MCF 10A (cell line): Measurements from ENCODE around the gene POC1B. TPM values are rescaled to one million over a fixed set of nuclear protein-coding genes. Genes with fewer than 3 reads are reported as not detected.
A peak's percentile ranks its signal among the peaks of the same experiment; 100 is the strongest.

ENCODE experiments used
- BruUV-seq: library from RNA; stranded (reverse); fragments of 400-500 nt; replicated peaks from 2 replicates; lab custom pipeline; 2021; lab: Mats Ljungman, UMichigan
- CTCF ChIA-PET: fragments of 300-600 bp; sonication (Branson Sonifier 250); formaldehyde crosslinking; extraction: SDS; loops from one replicate; lab custom pipeline; 2021; ENCODE audit warnings: antibody characterized with exemption, inconsistent platforms; lab: Yijun Ruan, JAX
- POLR2A ChIA-PET: fragments of 300-600, 350-650 bp; sonication (Branson Sonifier 250); formaldehyde crosslinking; extraction: SDS; loops from one replicate; lab custom pipeline; 2020; ENCODE audit warnings: antibody characterized with exemption, inconsistent platforms; lab: Yijun Ruan, JAX
- DNase-seq: peaks from one replicate; pipeline ENCODE4 v3.0.0-alpha.2; 2018; ENCODE audit not compliant: unreplicated experiment
- H3K27ac Mint-ChIP-seq: one replicate; pipeline ENCODE4 v1.8.0; 2022; ENCODE audit warnings: mild to moderate bottlenecking, low read depth, mixed read lengths; ENCODE audit not compliant: unreplicated experiment
- H3K27me3 Mint-ChIP-seq: one replicate; pipeline ENCODE4 v1.8.0; 2022; ENCODE audit warnings: mixed read lengths; ENCODE audit not compliant: insufficient read depth, unreplicated experiment
- H3K36me3 Mint-ChIP-seq: one replicate; pipeline ENCODE4 v1.8.0; 2022; ENCODE audit warnings: mild to moderate bottlenecking, moderate library complexity, mixed read lengths; ENCODE audit not compliant: insufficient read depth, unreplicated experiment
- H3K4me1 Mint-ChIP-seq: one replicate; pipeline ENCODE4 v1.8.0; 2022; ENCODE audit warnings: mixed read lengths; ENCODE audit not compliant: insufficient read depth, unreplicated experiment
- H3K4me3 Mint-ChIP-seq: one replicate; pipeline ENCODE4 v1.8.0; 2022; ENCODE audit warnings: mild to moderate bottlenecking, moderate library complexity, mixed read lengths; ENCODE audit not compliant: unreplicated experiment
- H3K9me3 Mint-ChIP-seq: one replicate; pipeline ENCODE4 v1.8.0; 2022; ENCODE audit warnings: mixed read lengths; ENCODE audit not compliant: unreplicated experiment
- CTCF ChIP-seq: fragments of 200-600 bp; IDR thresholded peaks from one replicate; pipeline ENCODE4 v1.8.0; 2022; ENCODE audit warnings: antibody characterized with exemption, mild to moderate bottlenecking; ENCODE audit not compliant: unreplicated experiment
- intact Hi-C: fragments of 100-400 bp; cut with micrococcal nuclease; formaldehyde crosslinking; loops from 2 replicates; pipeline ENCODE4 v1.14.1; 2022
- total RNA-seq: library from RNA; stranded (reverse); gene quantifications from 2 replicates; pipeline ENCODE4 v1.2.3, GENCODE V29; 2022

Gene POC1B
- total RNA-seq, 1 experiment from 2014 or later, result 14.8 TPM

DNA sequence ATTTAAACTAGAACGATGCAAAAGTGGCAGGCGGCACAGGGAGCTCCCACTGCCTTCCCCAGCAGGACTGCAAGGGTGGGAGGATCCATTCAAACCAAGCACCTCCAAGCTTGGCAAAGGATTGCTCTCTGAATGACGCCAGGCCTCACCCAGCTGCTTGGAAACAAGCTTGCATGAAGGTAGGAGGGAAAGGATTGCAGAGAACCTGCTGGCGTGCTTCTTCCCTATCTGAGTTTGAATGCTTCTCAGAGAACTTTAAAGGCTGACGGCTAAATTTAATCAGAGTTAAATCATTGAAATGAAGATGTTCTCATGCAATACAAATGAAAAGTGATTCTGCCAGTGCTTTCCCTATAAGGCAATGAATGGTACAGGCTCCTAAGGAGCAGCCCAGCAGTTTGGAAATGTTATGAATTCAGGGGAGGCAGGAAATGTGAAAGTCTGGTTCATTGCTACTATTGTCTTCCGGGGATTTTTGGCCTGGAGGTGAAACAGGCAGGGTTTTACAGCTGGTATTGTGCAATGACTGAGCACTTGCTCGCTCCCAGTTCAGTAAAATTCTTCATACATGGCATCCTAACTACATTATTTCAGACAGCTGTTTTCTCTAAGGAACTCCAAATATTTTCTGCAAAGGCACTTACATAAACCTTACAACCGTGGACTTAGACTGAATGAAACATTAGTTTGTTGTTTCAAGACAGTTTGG is 141.6 kb downstream of the POC1B start:
- ChIA-PET CTCF (interaction anchor here (1.4 kb wide), 1 partner anchor 78 kb away, joined by 6 read pairs; no protein-coding TSS in a partner anchor), POLR2A (interaction anchor here (0.6 to 6.9 kb wide), 8 partner anchors 12 to 859 kb away, joined by 3 to 60 read pairs (median 5); partner anchors contain the start of gene DUSP6)
- no peak for TF ChIP-seq CTCF
- intact Hi-C loops, result loop anchor here (2.0 kb wide), 1 partner anchor 69 kb away; no protein-coding TSS in a partner anchor
- Mint-ChIP-seq H3K36me3 (no peaks in the 10 kb centered on the region), H3K4me3 (peak overlapping the region; percentile 59), H3K9me3 (no peaks in the 10 kb centered on the region), H3K27me3 (no peaks in the 10 kb centered on the region), H3K4me1 (peaks cover 25% of the 10 kb centered on the region), H3K27ac (peak overlapping the region; percentile 53)
- BruUV-seq, result no TSS peak
- peak; percentile 90 for DNase-seq

DNA sequence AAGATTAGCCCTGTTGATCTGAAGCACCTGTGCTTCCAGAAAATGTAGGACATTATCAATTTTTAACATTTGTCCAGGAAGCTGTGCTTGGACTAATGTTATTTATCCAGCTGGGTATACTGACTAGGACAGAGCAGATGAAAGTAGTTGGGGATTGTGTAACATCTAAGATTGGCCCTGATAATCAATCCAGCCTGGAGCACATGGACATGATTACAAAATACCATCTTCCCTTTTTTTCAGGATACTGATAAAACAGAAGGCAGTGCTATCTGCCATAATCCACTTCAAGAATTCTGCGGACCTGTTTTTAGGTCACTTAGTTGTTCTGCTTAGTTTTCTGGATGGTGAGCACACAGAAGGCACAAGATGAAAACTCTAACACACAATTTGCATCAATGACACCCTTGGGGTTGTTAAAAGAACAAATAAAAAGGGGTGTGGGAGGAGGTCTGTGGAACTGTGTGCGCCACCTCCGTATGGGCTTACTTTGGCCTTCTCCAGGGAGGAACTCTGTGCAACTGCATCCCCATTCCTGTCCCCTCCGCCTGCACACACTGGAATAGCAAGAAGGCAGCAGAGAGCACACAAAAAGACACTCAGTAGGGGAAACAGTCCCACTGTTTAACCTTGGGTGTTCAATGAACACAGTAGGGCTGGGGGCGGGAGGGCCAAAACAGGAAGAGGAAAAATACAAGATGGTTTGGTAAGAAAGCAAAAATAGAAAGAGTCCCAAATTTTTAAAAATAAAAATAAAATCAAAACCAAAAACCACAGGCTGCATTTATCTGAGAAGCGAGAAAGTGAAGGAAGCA is 142.4 kb downstream of the POC1B start:
- Mint-ChIP-seq H3K4me3 (peak overlapping the region; percentile 59), H3K9me3 (no peaks in the 10 kb centered on the region), H3K4me1 (peaks cover 25% of the 10 kb centered on the region), H3K27me3 (no peaks in the 10 kb centered on the region), H3K27ac (peak overlapping the region; percentile 53), H3K36me3 (no peaks in the 10 kb centered on the region)
- POLR2A ChIA-PET, result interaction anchor here (0.6 to 6.9 kb wide), 10 partner anchors 11 to 859 kb away, joined by 3 to 60 read pairs (median 5); partner anchors contain the start of gene DUSP6
- CTCF ChIA-PET, result interaction anchor here (0.6 to 1.4 kb wide), 2 partner anchors 79 to 257 kb away, joined by 3 to 6 read pairs; no protein-coding TSS in a partner anchor
- intact Hi-C loops, result loop anchor here (2.0 kb wide), 1 partner anchor 69 kb away; no protein-coding TSS in a partner anchor
- no peak for DNase-seq
- BruUV-seq, result no TSS peak
- no peak for TF ChIP-seq CTCF

- CTCF ChIA-PET, result interaction anchor here (0.6 to 1.3 kb wide), 5 partner anchors 19 to 363 kb away, joined by 3 to 4 read pairs (median 3); no protein-coding TSS in a partner anchor
- H3K27me3 Mint-ChIP-seq, result no peaks in the 10 kb centered on the region
- H3K36me3 Mint-ChIP-seq, result no peaks in the 10 kb centered on the region
- intact Hi-C loops, result no loop called here
- H3K27ac Mint-ChIP-seq, result no peak overlapping the region
- POLR2A ChIA-PET, result interaction anchor here (0.9 to 6.9 kb wide), 3 partner anchors 30 to 201 kb away, joined by 3 to 60 read pairs (median 5); partner anchors contain the start of gene DUSP6
- DNase-seq, result no peak
- no peak for TF ChIP-seq CTCF
- no peaks in the 10 kb centered on the region for H3K9me3 Mint-ChIP-seq
- H3K4me1 Mint-ChIP-seq, result peaks cover 25% of the 10 kb centered on the region
- BruUV-seq, result no TSS peak
- H3K4me3 Mint-ChIP-seq, result no peak overlapping the region
These were observed 143.5 kb downstream of the POC1B start for GRCh38 chr12:89382328-89382727.
